Activated T-helper 1 cell treated with Interleukin-2 at 50 U/mL for 16 hours (primary cell): ENCODE data around the gene GLRX5.

Source experiments
- DNase-seq: peaks from one replicate; pipeline ENCODE4 v3.0.0-alpha.2; 2020; ENCODE audit warnings: low read depth

GLRX5 gene

GRCh38 chr14:95518045-95518751 is 16.7 kb upstream of the GLRX5 start:
- DNase-seq: no peak

- peak; percentile 62 for DNase-seq
Measured at GRCh38 chr14:95519699-95520098, 15.2 kb upstream of the GLRX5 start.

- no peak for DNase-seq
Measured at GRCh38 chr14:95520346-95520745, 14.5 kb upstream of the GLRX5 start.

- DNase-seq: no peak
Measured at GRCh38 chr14:95521001-95521400, 13.8 kb upstream of the GLRX5 start.

GRCh38 chr14:95522116-95522515 is 12.7 kb upstream of the GLRX5 start:
- DNase-seq: no peak

GRCh38 chr14:95522556-95522955 is 12.3 kb upstream of the GLRX5 start:
- DNase-seq: no peak

GRCh38 chr14:95523051-95523814 is 11.6 kb upstream of the GLRX5 start:
- peak; percentile 27 for DNase-seq

- peak; percentile 34 for DNase-seq
Measured at GRCh38 chr14:95523815-95524448, 10.9 kb upstream of the GLRX5 start.

- DNase-seq: no peak
Measured at GRCh38 chr14:95524706-95525512, 9.9 kb upstream of the GLRX5 start.

GRCh38 chr14:95525999-95526398 is 8.9 kb upstream of the GLRX5 start:
- no peak for DNase-seq

GRCh38 chr14:95526483-95527386 is 8.1 kb upstream of the GLRX5 start:
- no peak for DNase-seq

- no peak for DNase-seq
Measured at GRCh38 chr14:95527387-95528002, 7.4 kb upstream of the GLRX5 start.

- DNase-seq: no peak
Measured at GRCh38 chr14:95529216-95529615, 5.6 kb upstream of the GLRX5 start.

GRCh38 chr14:95530473-95531276 is 4.2 kb upstream of the GLRX5 start:
- DNase-seq: no peak

- no peak for DNase-seq
Measured at GRCh38 chr14:95531473-95531872, 3.4 kb upstream of the GLRX5 start.

- DNase-seq: no peak
Measured at GRCh38 chr14:95531969-95532368, 2.9 kb upstream of the GLRX5 start.

GRCh38 chr14:95533391-95533821 is 1.4 kb upstream of the GLRX5 start:
- no peak for DNase-seq

- DNase-seq: no peak
Measured at GRCh38 chr14:95533822-95534221, 1.0 kb upstream of the GLRX5 start.

- no peak for DNase-seq
Measured at GRCh38 chr14:95535226-95536021, 574 bp downstream of the GLRX5 start.
